ENCODE data around the gene CD55.
A peak's percentile ranks its signal among the peaks of the same experiment; 100 is the strongest.

The CD55 gene

DNA sequence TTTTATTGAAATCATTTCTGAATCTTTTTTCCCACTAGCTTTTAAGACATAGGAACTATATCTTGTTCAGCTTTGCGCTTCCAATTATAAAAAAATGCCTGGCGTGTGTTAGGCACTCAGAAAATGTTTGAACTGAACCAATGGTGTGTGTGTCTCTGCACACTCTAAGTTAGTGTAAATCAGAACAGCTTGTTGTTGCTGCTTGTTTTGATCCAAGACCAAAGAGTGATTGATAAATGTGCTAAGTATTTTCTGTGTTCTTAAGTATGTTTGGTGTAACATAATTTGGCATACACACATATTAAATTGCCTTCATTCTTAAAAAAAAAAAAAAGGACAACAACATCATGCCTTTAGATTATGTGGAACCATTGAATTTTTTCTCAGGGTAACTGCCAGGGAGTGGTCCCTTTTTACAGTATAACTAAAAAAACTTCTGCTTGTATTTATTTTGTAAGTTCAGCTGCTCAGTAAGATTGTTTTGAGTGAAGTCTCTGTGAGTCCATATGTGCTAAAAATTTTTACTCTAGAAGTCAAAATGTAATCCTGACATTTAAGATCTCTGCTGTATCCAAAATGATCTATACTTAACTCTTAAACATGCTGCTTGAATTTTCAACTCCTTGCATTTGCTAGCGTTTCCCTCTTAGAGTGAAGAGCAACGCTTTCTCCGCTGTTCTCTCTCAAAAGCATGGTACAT, 8.7 kb downstream of the CD55 start:
- no peak for DNase-seq (ENCODE audit: low read depth)

DNA sequence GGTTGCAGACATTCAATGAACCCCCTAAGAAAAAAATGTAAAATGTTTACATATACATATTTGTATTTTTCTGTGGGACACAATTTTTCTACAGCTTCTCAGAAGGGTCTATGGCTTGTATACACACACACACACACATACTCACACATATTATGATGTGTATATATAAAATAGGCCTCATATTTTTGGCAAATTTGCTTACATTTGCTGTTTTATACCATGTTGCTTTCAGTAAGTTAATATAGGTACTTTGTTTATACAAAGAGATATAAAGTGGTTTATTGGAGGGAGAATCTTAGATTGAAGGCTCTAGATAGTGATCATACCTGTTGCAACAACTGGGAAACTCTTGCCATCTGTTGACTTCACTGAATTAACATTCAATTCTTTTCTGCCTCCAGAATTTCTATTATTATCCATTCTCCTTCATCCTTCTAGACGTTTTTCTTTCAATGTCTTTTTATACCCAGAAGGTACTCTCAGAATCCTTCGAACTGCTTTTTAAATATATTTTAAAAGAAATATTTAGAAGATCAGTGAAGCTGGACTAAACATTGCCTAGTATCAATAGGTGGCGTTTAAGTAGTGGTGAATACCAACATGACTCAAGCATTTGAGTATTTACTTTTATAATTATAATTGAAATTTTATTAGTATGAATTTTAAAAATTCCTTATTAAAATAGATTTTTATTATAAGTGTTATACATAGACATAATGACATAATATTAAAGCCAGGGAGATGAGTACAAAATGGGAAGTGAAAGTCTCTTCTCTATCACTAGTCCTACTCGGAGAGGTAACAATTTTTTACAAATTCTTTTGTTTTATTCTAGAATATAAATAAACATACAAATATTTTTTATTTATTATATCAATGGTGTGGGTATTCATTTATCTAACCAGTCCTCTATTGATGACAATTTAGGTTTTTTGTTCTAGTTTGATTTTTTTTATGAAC, 10.2 kb downstream of the CD55 start:
- DNase-seq (ENCODE audit: low read depth): no peak

GRCh38 chr1:207333009-207333600, 11.6 kb downstream of the CD55 start:
- DNase-seq (ENCODE audit: low read depth): no peak

DNA sequence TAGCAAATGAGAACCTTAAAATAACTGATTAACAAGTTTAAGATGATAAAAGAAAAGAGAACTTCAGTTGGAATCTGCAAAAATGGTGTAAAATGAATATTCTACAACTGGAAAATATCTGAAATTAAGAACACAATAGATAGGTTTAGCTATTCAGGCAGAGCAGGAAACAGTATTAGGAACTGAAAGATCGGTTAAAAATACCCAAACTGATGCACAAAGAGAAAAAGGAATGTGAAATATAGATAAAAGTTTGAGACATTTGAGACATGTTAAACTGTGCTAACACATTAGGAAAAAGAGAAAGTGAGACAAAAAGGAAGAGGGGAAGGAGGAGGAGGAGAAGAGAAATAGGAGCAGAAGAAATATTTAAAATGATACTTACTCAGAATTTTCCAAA, 12.1 kb downstream of the CD55 start:
- no peak for DNase-seq (ENCODE audit: low read depth)

DNA sequence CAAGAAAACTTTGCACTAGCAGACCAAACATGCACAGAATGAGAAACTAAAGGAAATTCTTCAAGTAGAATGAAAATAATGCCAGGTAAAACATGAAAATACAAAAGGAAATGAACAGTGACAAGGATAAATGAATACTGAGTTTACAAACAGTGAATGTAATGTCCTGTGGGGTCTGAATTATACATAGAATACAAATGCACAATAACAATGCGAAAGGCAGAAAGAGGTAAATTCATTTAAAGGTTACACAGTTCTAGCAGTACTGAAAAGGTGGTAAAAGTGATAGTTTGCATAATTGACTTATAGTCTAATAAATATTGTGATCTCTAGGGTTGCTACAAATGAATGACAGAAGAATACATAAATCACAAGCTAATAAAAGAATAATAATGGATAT, 12.9 kb downstream of the CD55 start:
- DNase-seq (ENCODE audit: low read depth): no peak

DNA sequence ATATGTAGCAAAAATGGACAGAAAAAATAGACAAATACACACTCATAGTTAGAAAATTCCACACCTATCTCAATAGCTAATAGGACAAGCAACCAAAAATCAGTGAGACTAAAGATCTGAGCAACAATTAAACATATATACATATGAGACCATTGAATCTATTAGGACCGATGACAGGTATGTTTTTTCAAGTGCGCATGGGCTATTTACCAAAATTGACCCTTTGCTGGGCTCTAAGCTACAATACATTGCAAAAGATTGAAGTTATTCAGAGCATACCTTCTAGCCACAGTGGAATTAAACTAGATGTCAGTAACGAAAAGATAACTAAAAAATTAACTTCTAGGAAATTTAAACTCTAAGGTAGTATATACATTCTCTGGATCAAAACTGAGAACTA, 13.7 kb downstream of the CD55 start:
- DNase-seq (ENCODE audit: low read depth): no peak

GRCh38 chr1:207335695-207336363, 14.4 kb downstream of the CD55 start:
- DNase-seq (ENCODE audit: low read depth): peak; percentile 72

GRCh38 chr1:207336559-207337467, 15.3 kb downstream of the CD55 start:
- DNase-seq (ENCODE audit: low read depth): peak; percentile 97

- no peak for DNase-seq (ENCODE audit: low read depth)
These were observed 20.9 kb downstream of the CD55 start for GRCh38 chr1:207342332-207342731.

GRCh38 chr1:207343675-207344074, 22.2 kb downstream of the CD55 start:
- DNase-seq (ENCODE audit: low read depth): no peak

DNA sequence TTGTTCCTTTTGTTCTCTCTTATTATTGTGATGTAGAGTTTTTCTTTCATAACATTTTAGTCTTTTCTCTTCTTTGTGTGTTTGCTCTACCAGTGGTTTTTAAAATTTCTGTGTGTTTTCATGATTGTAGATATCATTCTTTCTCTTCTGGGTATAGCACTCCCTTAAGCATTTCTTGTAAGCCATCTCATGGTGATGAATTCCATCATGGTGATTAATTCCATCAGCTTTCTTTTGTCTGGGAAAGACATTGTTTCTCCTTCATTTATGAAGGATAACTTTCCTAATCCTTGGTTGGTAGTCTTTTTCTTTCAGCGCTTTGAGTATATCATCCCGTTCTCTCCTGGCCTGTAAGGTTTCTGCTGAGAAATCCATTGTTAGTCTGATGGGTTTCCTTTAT, 22.7 kb downstream of the CD55 start:
- peak; percentile 26 for DNase-seq (ENCODE audit: low read depth)

- DNase-seq (ENCODE audit: low read depth): no peak
These were observed 24.4 kb downstream of the CD55 start for GRCh38 chr1:207345644-207346477.

- DNase-seq (ENCODE audit: low read depth): peak; percentile 41
These were observed 25.0 kb downstream of the CD55 start for GRCh38 chr1:207346513-207346912.

GRCh38 chr1:207349979-207350378, 28.5 kb downstream of the CD55 start:
- DNase-seq (ENCODE audit: low read depth): no peak

DNA sequence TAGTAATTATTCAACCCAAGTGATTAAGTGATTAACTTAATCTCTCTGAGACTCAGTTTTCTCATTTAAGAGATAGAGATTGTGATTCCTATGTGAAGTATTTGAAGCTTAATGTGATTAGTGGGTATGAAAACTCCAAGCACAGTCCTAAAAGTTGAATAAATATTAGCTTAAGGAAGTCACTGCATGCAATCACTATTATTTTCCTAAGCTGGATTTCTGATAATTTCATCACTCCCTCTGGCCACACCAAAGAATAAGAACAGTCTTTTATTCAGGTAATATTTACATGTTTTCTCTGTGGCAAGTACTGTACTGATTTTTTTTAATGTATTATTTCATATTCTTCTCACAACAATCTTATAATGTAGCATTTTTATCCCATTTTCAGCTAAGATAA, 31.1 kb downstream of the CD55 start:
- DNase-seq (ENCODE audit: low read depth): no peak

DNA sequence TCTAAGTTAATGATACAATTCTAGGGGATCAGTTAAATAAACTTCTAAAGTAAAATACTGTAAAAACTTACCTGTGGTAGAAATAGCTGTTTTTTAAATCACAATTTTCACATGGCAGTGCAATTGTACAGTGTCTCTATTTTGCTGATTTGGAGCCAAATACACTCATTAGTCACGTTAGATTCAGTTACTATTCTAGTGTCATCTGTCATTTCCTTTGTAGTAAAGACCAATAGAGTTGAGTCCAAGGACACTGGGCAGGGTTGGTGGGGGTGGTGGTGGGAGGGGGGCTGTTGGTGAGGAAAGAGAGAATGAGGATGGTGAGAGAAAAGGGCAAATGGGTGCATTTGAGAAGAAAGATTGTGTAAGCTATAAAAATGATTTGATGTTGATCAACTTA, 33.6 kb downstream of the CD55 start:
- no peak for DNase-seq (ENCODE audit: low read depth)

DNA sequence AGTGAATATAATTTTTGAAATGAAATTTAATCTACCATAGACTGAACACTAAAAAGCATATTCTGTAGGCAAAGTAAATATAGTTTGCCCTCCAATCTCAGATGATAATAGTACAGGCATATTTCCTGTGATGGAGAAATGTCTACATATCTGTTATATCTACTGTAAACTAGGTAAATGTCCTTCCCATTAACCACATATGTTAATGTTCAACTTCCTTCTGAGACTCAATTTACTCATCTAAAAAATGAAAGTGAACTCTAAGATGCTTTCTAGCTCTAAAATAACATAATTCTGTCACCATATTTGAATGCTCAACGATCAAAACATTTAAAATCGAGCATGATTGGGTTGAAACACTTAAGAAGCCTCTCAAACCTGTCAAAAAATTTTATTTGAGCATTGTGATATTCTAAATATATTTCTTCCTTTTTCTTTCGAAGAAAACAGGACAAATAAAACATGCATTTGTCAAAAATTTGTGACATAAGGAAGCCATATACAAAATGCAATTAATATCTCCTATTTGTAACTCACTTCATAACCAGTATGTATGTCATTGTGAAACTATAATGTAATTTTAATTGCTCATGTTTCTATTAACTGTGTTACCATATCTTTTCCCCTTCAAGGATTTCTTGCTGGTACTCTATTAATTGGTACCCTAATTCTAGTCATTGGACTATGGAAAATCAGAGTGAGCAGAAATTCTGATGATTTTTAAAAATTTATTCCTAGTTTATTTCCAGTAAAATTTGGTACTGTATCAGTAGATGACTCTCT, 34.2 kb downstream of the CD55 start:
- DNase-seq (ENCODE audit: low read depth): no peak

DNA sequence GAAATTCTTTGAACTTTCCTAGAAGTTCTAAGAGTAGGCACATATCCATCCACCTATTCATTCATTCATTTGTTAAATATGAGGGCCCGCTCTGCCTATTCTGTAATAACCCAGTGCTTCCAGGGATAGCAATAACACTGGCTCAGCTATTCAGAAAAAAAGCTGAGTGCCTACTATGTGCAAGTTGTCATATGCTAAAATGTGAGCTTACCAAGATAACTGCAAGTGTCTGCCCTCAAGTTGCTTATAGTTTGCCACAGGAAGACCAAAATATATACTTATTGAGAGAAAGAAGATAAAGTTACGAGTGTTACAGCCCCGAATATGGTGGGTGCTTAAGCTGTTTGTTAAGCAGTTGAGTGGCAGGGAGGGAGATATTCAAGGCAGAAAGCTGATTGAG, 39.6 kb downstream of the CD55 start:
- DNase-seq (ENCODE audit: low read depth): no peak

DNA sequence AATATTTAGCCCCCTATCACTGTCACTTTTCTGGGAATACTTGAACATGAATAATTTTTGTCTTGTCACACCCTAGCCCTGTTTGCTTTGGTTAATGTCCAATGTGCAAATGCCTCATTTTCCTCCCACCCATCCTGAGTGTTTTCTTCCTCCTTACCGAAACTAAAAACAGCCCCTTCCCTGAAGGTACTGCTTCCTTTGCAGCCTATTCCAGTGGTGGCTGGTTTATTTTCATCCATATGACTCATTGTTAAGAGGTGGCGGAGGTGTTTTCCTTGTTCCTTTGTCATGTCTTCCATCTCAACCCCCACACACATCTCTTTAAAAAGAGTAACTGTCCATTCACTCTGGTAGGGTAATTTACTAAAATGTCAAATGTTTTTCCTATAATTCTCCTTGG, 40.4 kb downstream of the CD55 start:
- no peak for DNase-seq (ENCODE audit: low read depth)

All from iris pigment epithelial cell (primary cell).